ENCODE measurements around the gene IL32.
"Not testable (repeated sequence)": the region's sequence is repeated elsewhere in the genome, so short reads cannot be mapped to it uniquely, and the experiment has no call there.

Gene IL32

DNA sequence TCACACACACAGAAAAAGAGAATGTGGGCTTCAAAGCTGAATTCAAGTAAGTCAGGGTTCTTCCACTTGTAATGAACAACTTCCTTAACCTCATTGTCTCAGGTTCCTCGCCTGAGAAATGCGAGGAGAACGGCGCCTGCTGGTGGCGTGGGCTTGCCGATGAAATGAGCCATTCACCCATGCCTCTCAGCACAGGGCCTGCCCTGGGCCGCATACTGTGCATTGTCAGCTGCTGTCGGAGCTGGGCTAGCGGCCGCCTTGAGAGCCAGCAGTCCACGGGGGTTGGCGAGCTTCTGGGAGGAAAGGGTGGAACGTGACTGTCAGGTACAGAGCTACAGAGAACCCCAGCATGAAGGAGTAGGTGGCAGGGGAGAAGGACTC is 12.1 kb upstream of the IL32 start:
- DNase-seq: not testable (repeated sequence)

DNA sequence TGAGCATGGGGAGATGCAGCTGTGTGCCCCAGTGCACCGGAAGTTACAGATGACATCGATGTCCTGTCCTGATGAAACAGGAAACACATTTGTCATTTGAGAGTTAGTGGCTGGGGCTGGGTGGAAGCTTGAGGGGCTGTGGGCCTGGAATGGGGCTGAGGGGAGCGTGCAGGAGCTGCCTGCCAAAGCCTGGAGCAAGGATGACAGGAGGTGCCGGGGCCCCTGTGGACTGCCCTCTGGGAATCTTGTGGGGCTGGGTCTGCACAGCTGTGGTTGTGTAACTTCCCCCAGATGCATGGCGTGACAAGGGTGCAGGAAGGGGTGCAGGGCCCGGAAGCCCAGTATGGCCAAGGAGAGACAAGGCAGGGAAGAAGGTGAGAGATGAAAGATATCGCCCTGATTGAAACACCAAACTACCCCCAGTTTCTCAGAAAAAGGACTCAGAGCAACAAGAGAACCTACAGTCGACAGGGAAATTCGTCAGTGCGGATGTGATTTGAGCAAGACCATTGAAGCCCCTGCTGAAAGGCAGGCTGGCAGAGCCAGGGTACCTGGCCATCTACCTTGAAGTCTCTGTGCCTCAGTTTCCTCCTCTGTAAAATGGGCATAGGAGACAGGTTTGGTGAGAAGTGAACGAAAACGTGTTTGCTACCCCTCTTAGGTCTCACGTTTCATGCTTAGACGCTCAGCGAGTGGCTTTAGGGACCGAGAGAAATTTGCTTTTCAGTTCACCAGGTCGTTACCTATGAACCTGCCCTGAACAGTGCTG is 10.3 kb upstream of the IL32 start:
- DNase-seq: no peak

DNA sequence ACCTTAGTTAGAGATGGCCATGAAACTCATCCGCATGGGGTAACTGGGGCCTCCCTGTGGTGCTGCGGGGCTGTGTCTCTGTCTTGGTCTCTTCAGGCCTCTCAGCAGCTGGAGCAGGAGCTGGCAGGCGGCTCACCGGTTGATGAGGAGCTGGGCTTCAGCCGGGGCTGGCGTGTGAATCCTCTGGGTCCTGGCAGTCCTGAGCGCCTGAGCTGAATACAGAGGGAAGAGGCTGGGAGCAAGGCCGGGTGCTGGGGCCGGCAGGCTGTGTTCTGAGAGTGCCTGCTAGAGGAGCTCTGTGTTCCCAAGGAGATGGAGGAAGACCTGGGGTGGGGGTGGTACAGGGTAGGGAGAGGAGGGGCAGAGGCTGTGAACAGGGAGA is 9.7 kb upstream of the IL32 start:
- DNase-seq: not testable (repeated sequence)

DNA sequence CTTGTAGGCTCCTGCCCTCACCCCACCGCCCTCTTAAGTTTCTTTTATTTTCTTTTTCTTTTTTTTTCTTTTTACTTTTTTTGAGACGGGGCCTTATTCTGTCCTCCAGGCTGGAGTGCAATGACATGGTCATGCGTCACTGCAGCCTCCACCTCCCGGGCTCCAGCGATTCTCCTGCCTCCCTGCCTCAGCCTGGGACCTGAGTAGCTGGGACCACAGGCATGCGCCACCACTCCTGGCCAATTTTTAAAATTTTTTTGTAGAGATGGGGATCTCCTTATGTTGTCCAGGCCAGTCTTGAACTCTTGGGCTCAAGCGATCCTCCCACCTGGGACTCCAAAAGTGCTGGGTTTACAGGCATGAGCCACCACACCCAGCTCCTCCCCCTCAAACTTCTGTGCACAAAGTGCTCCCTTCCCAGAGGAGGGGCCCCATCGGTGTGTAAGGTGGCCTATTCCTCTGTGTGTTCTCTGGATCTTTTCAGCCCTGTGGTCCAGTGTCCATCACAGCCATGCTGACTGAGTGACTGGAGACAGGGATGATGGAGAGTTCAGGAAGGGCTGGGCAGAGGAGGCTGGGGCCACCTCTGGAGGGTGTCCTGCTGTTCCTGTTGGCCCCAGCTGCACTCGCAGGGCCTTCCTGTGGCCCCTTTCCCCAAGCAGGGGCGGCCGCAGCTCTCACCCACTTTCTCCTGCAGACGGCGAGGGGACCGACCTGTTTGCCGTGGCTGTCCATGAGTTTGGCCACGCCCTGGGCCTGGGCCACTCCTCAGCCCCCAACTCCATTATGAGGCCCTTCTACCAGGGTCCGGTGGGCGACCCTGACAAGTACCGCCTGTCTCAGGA is 8.9 kb upstream of the IL32 start:
- DNase-seq: no peak

DNA sequence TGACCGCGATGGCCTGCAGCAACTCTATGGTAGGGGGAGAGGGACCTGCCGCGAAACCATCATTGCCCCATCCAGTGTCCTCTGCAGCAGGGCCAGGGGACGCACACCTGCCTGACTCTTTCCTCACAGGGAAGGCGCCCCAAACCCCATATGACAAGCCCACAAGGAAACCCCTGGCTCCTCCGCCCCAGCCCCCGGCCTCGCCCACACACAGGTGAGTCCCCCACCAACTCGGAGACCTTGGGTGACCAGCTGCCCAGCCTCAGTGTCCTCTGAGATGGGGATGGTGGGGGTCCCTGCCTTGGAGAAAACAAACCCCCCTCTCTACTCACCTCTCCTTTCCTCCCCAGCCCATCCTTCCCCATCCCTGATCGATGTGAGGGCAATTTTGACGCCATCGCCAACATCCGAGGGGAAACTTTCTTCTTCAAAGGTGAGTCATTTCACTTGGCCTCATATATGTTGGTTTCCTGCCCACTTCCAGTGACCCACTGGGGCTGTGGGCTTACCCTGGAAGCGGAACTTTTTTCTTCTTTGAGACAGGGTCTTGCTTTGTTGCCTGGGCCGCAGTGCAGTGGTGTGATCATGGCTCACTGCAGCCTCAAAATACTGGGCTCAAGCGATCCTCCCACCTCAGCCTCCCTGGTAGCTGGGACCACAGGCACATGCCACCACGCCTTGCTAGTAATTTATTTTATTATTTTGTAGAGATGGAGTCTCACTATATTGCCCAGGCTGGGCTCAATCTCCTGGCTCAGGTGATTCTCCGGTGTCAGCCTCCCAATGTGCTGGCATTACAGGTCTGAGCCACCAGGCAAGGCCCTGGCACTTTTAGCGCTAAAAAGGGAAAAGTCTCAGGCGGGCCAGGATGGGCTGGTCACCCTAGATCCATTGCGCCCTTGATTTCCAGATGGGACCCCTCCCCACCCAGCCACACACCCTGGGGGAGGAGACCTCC is 8.0 kb upstream of the IL32 start:
- DNase-seq: no peak

DNA sequence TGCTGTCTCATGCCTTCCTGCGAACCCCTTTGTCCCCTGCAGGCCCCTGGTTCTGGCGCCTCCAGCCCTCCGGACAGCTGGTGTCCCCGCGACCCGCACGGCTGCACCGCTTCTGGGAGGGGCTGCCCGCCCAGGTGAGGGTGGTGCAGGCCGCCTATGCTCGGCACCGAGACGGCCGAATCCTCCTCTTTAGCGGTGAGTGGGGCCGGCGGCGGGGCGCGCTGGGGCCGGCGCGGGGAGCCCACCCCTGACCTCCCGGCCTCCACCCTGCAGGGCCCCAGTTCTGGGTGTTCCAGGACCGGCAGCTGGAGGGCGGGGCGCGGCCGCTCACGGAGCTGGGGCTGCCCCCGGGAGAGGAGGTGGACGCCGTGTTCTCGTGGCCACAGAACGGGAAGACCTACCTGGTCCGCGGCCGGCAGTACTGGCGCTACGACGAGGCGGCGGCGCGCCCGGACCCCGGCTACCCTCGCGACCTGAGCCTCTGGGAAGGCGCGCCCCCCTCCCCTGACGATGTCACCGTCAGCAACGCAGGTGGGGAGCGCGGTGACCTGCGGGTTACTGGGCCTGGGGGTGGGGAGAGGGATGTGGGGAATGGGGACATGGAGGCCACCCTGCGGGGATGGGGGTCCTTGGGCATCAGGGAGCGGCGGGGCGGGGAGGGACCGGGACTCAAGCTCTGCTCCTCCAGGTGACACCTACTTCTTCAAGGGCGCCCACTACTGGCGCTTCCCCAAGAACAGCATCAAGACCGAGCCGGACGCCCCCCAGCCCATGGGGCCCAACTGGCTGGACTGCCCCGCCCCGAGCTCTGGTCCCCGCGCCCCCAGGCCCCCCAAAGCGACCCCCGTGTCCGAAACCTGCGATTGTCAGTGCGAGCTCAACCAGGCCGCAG is 7.1 kb upstream of the IL32 start:
- DNase-seq: peak; percentile 57

DNA sequence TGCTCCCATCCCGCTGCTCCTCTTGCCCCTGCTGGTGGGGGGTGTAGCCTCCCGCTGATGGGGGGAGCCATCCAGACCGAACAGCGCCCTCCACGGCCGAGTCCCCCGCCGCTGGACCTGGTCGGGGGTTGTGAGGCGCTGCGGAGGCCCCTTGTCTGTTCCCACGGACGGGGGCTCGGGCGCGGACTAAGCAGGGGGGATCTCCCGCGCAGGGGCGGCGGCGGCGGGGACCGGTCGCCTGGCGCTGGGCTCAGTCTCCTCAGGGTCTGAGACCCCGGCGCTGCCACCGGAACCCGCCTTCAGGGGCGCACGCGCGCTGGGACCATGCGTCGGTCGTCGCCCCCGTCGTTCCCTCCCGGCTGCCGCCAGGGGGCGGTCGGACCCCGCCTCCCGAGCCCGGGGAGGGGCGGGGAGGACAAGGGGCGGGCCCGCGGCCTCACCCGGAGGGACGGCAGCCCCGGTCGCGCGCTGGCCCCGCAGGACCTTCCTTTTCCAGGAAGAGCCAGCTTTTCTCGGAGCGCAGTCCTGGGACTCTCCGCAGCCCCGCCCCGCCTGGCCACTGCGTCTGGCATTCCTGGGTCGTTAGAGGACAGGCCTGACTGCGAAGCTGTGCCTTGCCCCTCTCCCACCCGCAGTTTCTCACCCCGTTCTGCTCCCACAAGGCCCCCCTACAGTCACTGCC is 6.3 kb upstream of the IL32 start:
- peak; percentile 88 for DNase-seq

DNA sequence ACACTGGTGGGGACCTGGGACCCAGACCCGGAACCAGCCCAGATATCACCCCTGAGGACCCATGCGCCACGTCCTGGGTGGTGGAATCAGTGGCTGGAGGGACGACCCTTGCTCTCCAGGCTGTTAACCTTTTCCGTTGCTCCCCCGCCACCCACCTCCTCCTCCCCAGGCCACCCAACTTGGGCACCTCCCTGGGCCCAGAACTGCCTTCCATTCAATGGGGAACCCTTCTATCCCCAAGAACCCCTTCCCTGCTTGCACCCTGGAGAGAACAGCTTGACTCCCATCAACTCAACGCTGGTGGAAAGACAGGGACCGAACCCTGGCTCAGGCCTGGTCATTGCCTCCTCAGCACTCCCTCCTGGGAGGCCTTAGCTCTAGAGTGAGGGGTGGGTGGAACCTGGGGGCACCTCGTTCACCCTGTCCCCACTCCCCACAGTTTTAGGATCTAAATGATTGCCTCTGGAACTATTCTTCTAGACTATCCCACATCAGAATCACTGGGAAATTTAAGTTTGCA is 5.7 kb upstream of the IL32 start:
- DNase-seq: no peak

DNA sequence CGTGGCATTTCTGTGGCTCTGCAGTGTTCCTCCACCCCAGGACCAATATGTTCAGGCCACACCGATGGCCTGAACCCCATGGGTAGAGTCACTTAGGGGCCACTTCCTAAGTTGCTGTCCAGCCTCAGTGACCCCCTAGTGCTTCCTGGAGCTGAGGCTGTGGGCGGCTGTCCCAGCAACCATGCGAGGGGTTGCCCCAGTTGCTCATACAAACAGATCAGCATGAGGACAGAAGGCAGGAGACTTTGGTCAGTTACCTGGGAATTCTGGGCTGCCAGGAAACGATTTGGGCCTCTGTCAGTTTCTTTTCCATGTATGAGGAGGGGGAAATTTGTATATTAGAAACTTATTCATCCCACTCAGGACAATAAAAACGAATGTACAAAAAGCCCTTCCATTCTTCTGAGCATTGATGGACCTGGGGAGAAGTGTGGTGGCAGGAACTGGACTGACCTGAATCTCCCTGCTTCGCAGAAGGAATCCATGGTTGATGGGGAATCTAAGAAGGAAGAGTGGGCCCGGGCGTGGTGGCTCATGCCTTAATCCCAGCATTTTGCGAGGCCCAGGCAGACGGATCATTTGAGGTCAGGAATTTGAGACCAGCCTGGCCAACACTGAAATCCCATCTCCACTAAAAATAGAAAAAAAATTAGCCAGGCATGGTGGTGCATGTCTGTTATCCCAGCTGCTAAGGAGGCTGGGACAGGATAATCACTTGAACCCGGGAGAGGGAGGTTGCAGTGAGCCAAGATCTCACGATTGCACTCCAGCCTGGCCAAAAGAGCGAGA is 4.9 kb upstream of the IL32 start:
- no peak for DNase-seq

DNA sequence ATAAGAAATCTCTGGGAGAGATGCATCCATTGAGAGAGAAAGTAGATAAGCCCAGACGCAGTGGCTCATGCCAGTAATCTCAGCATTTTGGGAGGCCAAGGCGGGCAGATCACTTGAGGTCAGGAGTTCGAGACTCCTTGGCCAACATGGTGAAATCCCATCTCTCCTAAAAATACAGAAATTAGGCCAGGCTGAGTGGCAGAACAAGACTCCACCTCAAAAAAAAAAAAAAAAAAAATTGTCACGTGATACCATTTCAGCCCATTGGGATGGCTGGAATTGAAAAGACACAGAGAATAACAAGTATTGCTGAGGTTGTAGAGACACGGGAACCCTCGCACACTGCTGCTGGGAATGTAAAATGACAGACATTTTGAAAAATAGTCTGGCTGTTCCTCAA is 2.9 kb upstream of the IL32 start:
- no peak for DNase-seq

DNA sequence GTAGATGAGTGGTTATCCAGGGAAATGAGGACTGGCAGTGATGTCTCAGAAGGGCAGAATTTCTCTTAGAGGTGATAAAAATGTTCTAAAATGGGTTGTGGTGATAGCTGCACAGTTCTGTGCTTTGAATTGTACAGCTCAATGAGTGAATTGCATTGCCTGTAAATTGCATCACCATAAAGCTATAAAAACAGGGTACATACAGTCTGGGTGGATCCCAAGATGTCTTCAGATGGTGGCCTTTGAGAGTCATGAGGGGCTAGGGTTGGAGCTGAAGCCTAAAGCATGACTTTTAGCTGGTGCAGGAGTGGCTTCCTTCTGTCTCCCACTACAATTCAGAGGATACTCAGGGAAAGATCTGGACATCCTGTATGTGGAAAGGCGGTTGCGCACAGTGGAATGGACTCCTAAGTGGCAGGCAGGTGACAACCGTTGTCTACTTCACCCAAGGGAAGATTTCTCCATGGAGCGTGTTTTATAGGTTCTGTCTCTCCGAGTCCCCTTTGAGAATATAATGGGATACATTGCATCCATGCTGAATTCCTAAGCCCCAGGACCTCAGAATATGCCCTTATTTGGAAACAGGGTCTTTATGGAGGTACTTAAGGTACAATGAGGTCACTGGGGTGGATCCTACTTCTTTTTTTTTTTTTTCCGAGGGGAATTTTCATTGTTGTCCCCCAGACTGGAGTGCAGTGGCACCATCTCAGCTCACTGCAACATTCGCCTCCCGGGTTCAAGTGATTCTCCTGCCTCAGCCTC is 1.6 kb upstream of the IL32 start:
- DNase-seq: no peak

DNA sequence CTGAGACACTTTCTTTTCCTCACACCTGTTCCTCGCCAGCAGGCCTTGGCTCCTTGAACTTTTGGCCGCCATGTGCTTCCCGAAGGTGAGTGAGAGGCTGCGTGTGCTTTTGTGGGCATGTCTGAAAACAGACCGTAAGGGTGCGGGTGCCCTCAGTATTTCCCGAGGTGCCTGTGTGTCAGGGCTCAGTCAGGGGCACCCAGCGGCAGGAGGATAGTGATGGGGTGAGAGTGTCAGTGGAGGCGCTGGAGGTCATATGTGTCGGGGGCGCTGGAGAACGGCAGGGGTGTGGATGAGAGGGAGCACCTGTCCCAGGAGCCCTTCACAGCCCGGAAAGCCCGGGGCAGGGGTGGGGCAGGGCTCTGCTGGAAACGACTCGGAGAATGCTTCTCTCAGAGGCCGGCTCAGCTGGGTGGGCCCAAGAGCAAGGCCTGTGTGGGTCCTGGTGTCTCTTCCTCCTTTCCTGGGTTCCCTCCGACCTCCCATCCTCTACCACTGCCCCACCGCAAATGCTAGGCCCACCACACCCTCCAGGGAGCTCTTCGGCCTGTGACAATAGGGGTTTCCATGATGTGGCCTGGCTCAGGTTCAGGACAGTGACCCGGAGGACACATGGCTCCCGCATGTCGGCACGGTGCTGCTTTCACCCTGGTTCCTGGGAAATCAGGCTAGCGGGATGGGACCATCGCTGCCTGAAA is 451 bp downstream of the IL32 start:
- DNase-seq: no peak

DNA sequence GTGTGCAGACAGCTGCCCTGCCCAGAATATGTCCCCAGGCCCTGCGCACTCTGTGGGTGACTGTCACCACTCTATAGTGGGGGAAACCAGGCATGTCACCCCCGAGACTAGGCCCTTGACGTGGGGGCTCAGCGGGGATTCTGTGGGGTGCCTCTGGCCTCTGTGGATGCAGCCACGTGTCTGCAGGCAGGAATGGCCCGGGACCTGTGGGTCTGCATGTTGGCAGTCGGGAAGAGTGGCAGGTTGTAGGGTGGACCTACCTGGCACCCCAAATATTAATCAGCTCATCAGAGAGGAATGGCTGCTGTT is 954 bp downstream of the IL32 start:
- no peak for DNase-seq

DNA sequence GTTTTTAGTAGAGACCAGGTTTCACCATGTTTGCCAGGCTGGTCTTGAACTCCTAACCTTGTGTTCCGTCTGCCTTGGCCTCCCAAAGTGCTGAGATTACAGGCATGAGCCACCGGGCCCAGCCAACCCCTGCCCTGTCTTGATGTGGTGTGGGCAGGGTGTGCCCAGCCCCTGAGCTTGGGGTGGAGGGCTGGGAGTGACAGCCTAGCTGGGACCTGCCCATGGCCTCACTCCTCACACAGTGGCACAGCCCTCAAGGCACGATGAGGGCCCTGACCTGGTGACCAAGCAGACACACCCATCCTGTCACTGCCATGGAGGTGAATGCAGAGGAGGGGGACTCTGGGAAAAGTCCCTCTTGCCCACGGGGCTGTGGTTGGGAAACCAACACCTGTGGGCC is 3.0 kb downstream of the IL32 start:
- peak; percentile 58 for DNase-seq

DNA sequence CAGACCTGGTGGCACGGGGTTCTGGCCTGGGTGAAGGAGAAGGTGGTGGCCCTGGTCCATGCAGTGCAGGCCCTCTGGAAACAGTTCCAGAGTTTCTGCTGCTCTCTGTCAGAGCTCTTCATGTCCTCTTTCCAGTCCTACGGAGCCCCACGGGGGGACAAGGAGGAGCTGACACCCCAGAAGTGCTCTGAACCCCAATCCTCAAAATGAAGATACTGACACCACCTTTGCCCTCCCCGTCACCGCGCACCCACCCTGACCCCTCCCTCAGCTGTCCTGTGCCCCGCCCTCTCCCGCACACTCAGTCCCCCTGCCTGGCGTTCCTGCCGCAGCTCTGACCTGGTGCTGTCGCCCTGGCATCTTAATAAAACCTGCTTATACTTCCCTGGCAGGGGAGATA is 3.7 kb downstream of the IL32 start:
- DNase-seq: not testable (repeated sequence)

DNA sequence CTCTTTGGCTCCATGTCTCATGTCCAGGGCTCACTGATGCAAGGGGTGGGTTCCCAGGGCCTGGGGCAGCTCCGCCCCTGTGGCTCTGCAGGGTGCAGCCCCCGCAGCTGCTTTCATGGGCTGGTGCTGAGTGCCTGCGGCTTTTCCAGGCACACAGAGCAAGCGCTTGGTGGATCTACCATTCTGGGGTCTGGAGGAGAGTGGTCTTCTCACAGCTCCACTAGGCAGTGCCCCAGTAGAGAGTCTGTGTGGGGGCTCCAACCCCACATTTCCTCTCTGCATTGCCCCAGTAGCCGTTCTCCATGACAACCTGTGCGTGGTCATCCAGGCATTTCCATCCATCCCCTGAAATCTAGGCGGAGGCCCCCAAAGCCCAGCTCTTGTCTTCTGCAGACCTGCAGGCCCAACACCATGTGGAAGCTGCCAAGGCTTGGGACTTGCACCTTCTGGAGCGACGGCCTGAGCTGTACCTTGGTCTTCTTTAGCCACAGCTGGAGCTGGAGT is 5.2 kb downstream of the IL32 start:
- peak; percentile 51 for DNase-seq

DNA sequence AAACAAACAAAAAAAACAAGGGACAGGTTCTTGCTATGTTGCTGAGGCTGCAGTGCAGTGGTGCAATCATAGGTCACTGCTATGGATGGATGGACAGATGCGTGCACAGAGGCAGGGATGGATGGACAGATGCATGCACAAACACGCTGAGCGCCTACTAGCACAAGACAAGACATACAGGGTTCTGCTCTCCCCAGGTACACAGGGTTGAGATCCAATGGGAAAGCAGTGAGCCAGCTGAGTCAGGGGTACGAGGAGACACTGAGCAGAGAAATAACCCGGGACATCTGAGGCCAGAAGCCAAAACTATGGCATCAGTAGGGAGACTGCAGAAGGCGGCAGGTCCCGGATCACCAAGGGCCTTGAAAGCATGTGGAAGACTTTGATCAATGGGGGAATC is 6.2 kb downstream of the IL32 start:
- peak; percentile 39 for DNase-seq

DNA sequence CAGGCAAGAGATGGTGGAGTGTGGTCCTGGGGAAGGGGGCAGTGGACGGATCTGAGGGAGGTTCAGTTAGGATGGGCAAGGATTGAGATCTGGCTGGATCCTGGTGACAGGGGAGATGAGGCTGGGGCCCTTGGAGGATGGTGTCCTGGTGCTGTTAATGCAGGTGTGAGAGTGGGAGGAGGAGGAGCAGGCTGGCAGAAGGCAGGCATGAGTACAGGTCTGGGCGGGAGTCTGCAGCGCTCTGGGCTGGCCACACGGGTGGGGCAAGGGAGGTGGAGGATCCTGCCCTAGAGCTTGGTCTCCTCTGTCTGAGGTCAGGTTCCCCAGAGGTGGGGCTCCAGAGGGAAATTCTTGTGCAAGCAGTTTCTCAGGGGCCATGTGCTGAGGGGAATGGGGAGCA is 6.7 kb downstream of the IL32 start:
- peak; percentile 59 for DNase-seq

Measured in CD4-positive, alpha-beta T cell treated with Interleukin-17A for 1 hour (primary cell).